ENCODE data around the gene RELN. TPM values are rescaled to one million over a fixed set of nuclear protein-coding genes. Genes with fewer than 3 reads are reported as not detected.

RELN gene
- total RNA-seq, 4 donors from 2014 or later = 2.5 to 10.1 (median 6.5) TPM

GRCh38 chr7:103613655-103614642 is 375.5 kb downstream of the RELN start:
- no peak overlapping the region for H3K4me3 ChIP-seq
- intact Hi-C loops (cut with DNase I) = no loop called here
- H3K27ac ChIP-seq (replicated peaks in 1 of 4) = no peak overlapping the region
- WGBS = 59% methylated on average over 3 of the region's 3 CpGs
- no peaks in the 10 kb centered on the region for H3K4me1 ChIP-seq
- no peaks in the 10 kb centered on the region for H3K36me3 ChIP-seq
- TF ChIP-seq POLR2A (IDR thresholded peaks at IDR 0.05; ENCODE audit: low read depth) (no peak), EP300 (IDR thresholded peaks at IDR 0.05) (no peak), POLR2AphosphoS5 (IDR thresholded peaks at IDR 0.05) (no peak), CTCF (IDR thresholded peaks at IDR 0.05) (no peak)
- no peak for DNase-seq (ENCODE audit: extremely low spot score)
- no peaks in the 10 kb centered on the region for H3K9me3 ChIP-seq
- no peaks in the 10 kb centered on the region for H3K27me3 ChIP-seq

DNA sequence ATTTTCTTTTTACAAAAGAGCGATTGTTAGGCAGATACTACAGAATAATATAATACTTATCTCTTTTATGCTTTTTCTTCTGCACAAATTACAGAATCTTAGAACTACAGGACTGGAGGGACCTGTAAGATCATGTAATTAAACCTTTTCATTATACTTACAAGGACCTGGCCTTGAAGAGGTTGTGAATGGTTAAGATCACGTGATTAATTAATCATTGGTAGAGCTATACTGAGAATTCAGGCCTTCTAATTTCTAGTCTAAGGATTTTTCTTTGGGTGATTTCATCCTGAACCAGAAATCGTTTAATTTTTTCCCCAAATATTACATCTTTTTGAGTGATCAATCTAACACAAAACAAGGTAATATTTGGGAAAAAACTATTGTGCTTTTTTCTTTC is 379.7 kb downstream of the RELN start:
- Histone ChIP-seq H3K9me3 (no peaks in the 10 kb centered on the region), H3K27ac (replicated peaks in 1 of 4) (no peak overlapping the region), H3K4me1 (no peaks in the 10 kb centered on the region), H3K4me3 (no peak overlapping the region), H3K36me3 (no peaks in the 10 kb centered on the region), H3K27me3 (no peaks in the 10 kb centered on the region)
- DNase-seq (ENCODE audit: extremely low spot score) = no peak
- intact Hi-C loops (cut with DNase I) = no loop called here
- TF ChIP-seq EP300 (IDR thresholded peaks at IDR 0.05) (no peak), CTCF (IDR thresholded peaks at IDR 0.05) (no peak), POLR2AphosphoS5 (IDR thresholded peaks at IDR 0.05) (no peak), POLR2A (IDR thresholded peaks at IDR 0.05; ENCODE audit: low read depth) (no peak)
- 63% methylated on average over 3 of the region's 3 CpGs for WGBS

- DNase-seq (ENCODE audit: extremely low spot score) = no peak
- TF ChIP-seq POLR2A (IDR thresholded peaks at IDR 0.05; ENCODE audit: low read depth) (no peak), CTCF (IDR thresholded peaks at IDR 0.05) (no peak), POLR2AphosphoS5 (IDR thresholded peaks at IDR 0.05) (no peak), EP300 (IDR thresholded peaks at IDR 0.05) (no peak)
- H3K27me3 ChIP-seq = no peaks in the 10 kb centered on the region
- H3K4me1 ChIP-seq = no peaks in the 10 kb centered on the region
- no peak overlapping the region for H3K27ac ChIP-seq (replicated peaks in 1 of 4)
- WGBS = 57% methylated on average over 3 of the region's 3 CpGs
- H3K9me3 ChIP-seq = no peaks in the 10 kb centered on the region
- intact Hi-C loops (cut with DNase I) = no loop called here
- no peaks in the 10 kb centered on the region for H3K36me3 ChIP-seq
- no peak overlapping the region for H3K4me3 ChIP-seq
Observed at GRCh38 chr7:103605640-103606039, 383.8 kb downstream of the RELN start.

- Histone ChIP-seq H3K9me3 (no peaks in the 10 kb centered on the region), H3K27me3 (peaks cover 0 to 10% (median 0%) of the 10 kb centered on the region in 4 donors), H3K4me3 (no peak overlapping the region), H3K4me1 (no peaks in the 10 kb centered on the region), H3K27ac (replicated peaks in 1 of 4) (no peak overlapping the region), H3K36me3 (no peaks in the 10 kb centered on the region)
- intact Hi-C loops (cut with DNase I) = no loop called here
- DNase-seq (ENCODE audit: extremely low spot score) = no peak
- TF ChIP-seq EP300 (IDR thresholded peaks at IDR 0.05) = no peak
- 80% methylated on average over 2 of the region's 2 CpGs for WGBS
Observed at GRCh38 chr7:103598326-103598905, 391.0 kb downstream of the RELN start.

DNA sequence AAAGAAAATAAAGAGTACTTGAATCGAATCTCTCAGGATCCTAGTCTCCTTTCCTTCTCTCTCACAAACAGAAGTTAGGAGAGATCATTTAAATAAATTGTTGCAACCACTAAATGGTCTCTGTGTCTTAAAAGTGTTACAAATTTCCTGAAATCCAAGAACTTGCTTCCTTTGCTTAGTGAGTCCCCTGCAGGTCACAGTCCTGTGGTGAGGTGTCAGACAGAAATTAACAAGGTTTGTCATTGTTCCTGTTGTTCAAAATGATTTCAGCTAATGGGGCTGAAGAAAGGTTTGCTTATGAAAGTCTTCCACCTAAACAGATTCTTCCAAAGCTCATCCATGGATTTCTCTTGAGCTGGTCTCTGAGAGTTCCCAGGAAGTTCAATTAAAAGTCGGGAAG is 391.9 kb downstream of the RELN start:
- Histone ChIP-seq H3K27me3 (peaks cover 0 to 10% (median 0%) of the 10 kb centered on the region in 4 donors), H3K4me3 (no peak overlapping the region), H3K27ac (replicated peaks in 1 of 4) (no peak overlapping the region), H3K36me3 (no peaks in the 10 kb centered on the region), H3K9me3 (no peaks in the 10 kb centered on the region), H3K4me1 (no peaks in the 10 kb centered on the region)
- intact Hi-C loops (cut with DNase I) = no loop called here
- 47% methylated on average over 2 of the region's 2 CpGs for WGBS
- DNase-seq (ENCODE audit: extremely low spot score) = no peak
- TF ChIP-seq EP300 (IDR thresholded peaks at IDR 0.05) (no peak), POLR2AphosphoS5 (IDR thresholded peaks at IDR 0.05) (no peak), CTCF (IDR thresholded peaks at IDR 0.05) (no peak), POLR2A (IDR thresholded peaks at IDR 0.05; ENCODE audit: low read depth) (no peak)
